Tibial artery (tissue), 4 donors: ENCODE measurements around the gene CACNA2D2.

ENCODE experiments used
- DNase-seq, 2 donors: peaks; one replicate each; pipeline ENCODE4 v3.0.0-alpha.2; 2019
- H3K27ac ChIP-seq, 2 donors: fragments of 200-600 bp; sonication (generic) in 1 of 2; 1 replicate in 1 of 2; 2 replicates in 1 of 2; pipeline ENCODE4 v1.5.1; 2018 to 2019; ENCODE audit warnings: mild to moderate bottlenecking in 1 of 2
- H3K27me3 ChIP-seq, 2 donors: fragments of 200-600 bp; sonication (generic) in 1 of 2; one replicate each; pipeline versions ENCODE4 v1.5.1 to v1.6.0; 2016 to 2019
- H3K36me3 ChIP-seq, 3 donors: fragments of 200-600 bp; sonication (generic) in 2 of 3; one replicate each; pipeline ENCODE4 v1.5.1; 2016 to 2019; ENCODE audit warnings: mild to moderate bottlenecking in 2 of 3
- H3K4me1 ChIP-seq, 4 donors: fragments of 200-600 bp; sonication (generic) in 2 of 4; 1 replicate in 3 of 4; 2 replicates in 1 of 4; pipeline ENCODE4 v1.5.1; 2016 to 2019
- H3K4me3 ChIP-seq, 2 donors: fragments of 200-600 bp; sonication (generic) in 1 of 2; 1 replicate in 1 of 2; 2 replicates in 1 of 2; pipeline ENCODE4 v1.5.1; 2018 to 2019; ENCODE audit warnings: mild to moderate bottlenecking in 2 of 2
- H3K9me3 ChIP-seq, 3 donors: fragments of 200-600 bp; sonication (generic) in 1 of 3; one replicate each; pipeline ENCODE4 v1.5.1; 2016 to 2019
- intact Hi-C: fragments of 100-400 bp; cut with DNase I; formaldehyde crosslinking; loops from one replicate; pipeline ENCODE4 v1.15.0; 2023; ENCODE audit warnings: low total_unique reads
- TF ChIP-seq, protein P1 (sequence below), 2 experiments: fragments of 200-600 bp in 1 of 2; fragments of 450-650 bp in 1 of 2; IDR thresholded peaks; one replicate each; pipeline ENCODE4 v1.5.1; 2017 to 2019; ENCODE audit warnings: antibody characterized with exemption in 2 of 2, mild to moderate bottlenecking in 1 of 2, moderate library complexity in 1 of 2

CACNA2D2 gene

DNA sequence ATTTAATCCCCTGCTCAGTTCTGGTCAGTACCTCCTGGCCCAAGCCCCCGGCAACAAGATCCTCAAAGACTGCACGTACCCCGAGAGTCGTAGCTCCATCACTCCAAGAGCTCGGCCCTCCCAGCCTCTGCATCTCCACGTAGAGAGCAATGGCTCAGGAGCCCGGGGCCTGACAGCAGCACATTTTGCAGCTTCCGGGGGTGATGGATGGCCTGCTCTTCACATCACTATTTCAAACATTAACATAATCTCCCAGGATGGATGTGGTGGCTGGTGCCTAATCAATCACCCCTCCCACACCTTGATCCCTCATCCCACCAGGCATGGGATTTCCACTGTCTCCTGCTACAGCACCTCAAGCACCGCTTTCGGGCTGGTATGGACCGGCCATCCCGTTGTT is 28.1 kb downstream of the CACNA2D2 start:
- peaks cover 0 to 7% (median 0%) of the 10 kb centered on the region in 4 donors for H3K4me1 ChIP-seq
- no peak for DNase-seq
- TF ChIP-seq, protein P1, sequence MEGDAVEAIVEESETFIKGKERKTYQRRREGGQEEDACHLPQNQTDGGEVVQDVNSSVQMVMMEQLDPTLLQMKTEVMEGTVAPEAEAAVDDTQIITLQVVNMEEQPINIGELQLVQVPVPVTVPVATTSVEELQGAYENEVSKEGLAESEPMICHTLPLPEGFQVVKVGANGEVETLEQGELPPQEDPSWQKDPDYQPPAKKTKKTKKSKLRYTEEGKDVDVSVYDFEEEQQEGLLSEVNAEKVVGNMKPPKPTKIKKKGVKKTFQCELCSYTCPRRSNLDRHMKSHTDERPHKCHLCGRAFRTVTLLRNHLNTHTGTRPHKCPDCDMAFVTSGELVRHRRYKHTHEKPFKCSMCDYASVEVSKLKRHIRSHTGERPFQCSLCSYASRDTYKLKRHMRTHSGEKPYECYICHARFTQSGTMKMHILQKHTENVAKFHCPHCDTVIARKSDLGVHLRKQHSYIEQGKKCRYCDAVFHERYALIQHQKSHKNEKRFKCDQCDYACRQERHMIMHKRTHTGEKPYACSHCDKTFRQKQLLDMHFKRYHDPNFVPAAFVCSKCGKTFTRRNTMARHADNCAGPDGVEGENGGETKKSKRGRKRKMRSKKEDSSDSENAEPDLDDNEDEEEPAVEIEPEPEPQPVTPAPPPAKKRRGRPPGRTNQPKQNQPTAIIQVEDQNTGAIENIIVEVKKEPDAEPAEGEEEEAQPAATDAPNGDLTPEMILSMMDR (IDR thresholded peaks at IDR 0.05), result no peak
- H3K9me3 ChIP-seq, result no peaks in the 10 kb centered on the region
- no peaks in the 10 kb centered on the region for H3K36me3 ChIP-seq
- no peaks in the 10 kb centered on the region for H3K27me3 ChIP-seq
- intact Hi-C loops, result no loop called here
- peak overlapping the region in 1 of 2 donors; percentile 43 for H3K27ac ChIP-seq
- H3K4me3 ChIP-seq, result no peak overlapping the region

DNA sequence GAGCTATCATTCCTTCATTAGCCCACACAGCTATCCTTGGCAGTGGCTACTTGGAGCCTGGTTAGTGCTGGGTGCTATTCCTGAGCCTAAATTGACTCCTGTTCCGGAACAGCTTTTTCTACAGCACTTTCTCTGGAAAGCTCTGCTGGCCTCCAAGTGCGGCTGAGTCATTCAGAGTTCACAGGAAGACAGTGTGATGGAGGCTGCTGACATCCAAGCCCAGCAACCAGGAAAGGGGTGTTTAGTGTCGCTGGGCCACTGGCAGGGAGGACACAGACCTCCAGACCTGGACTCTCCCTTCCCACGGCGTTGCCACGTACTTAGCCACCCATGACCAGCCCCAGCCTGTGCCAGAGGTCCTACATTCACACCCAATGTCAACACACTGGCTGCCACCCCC is 28.7 kb downstream of the CACNA2D2 start:
- H3K9me3 ChIP-seq, result no peaks in the 10 kb centered on the region
- intact Hi-C loops, result no loop called here
- peaks cover 0 to 7% (median 0%) of the 10 kb centered on the region in 4 donors for H3K4me1 ChIP-seq
- H3K27me3 ChIP-seq, result no peaks in the 10 kb centered on the region
- H3K4me3 ChIP-seq, result no peak overlapping the region
- DNase-seq, result peak in 1 of 2 donors; percentile 28
- TF ChIP-seq, protein P1 (IDR thresholded peaks at IDR 0.05), result no peak
- no peaks in the 10 kb centered on the region for H3K36me3 ChIP-seq
- H3K27ac ChIP-seq, result peak overlapping the region; percentile 43 to 50

DNA sequence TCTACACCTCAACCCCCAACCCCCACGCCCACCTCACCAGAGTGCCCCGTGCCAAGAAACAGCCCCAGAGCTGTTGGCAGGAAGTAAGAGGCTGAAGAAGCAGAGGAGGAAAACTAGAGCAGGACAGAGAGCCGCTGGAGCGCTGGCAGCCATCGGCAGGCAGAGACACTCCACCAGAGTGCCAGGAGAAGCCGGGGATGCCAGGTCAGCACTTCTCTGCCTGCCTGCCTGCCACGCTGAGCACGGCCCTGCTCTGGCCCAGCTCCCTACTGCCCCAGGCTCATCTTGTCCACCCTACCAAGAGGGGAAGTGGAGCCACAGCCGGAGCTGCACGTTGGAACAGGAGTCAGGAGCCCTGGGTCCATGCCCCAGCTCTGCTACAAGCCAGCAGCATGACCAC is 29.7 kb downstream of the CACNA2D2 start:
- intact Hi-C loops, result no loop called here
- DNase-seq, result no peak
- no peak overlapping the region for H3K4me3 ChIP-seq
- TF ChIP-seq, protein P1 (IDR thresholded peaks at IDR 0.05), result no peak
- no peaks in the 10 kb centered on the region for H3K27me3 ChIP-seq
- H3K9me3 ChIP-seq, result no peaks in the 10 kb centered on the region
- H3K36me3 ChIP-seq, result no peaks in the 10 kb centered on the region
- H3K27ac ChIP-seq, result peak overlapping the region; percentile 43 to 50
- H3K4me1 ChIP-seq, result peaks cover 0 to 7% (median 0%) of the 10 kb centered on the region in 4 donors

DNA sequence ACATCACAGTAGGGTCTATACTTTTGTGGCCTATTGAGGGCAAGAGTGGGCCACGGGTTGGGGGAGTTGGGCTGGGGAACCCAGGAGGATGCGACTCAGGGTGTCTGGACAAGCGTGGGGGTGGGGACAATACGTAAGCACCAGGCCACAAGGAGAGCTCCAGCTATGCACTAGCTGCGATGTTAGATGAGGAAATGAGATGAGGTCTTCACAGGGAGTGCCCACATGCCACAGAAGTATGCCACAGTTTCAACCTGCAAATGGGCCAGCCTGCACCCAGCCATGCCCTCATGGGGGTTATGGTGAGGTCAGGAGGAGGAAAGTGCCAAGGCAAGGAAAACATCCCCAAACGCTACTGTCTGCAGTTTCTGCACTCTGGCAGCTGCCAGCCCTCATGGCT is 30.5 kb downstream of the CACNA2D2 start:
- Histone ChIP-seq H3K9me3 (no peaks in the 10 kb centered on the region), H3K4me1 (peaks cover 0 to 7% (median 0%) of the 10 kb centered on the region in 4 donors), H3K27ac (no peak overlapping the region), H3K36me3 (no peaks in the 10 kb centered on the region), H3K4me3 (no peak overlapping the region), H3K27me3 (no peaks in the 10 kb centered on the region)
- intact Hi-C loops, result no loop called here
- no peak for DNase-seq
- TF ChIP-seq, protein P1 (IDR thresholded peaks at IDR 0.05), result no peak

DNA sequence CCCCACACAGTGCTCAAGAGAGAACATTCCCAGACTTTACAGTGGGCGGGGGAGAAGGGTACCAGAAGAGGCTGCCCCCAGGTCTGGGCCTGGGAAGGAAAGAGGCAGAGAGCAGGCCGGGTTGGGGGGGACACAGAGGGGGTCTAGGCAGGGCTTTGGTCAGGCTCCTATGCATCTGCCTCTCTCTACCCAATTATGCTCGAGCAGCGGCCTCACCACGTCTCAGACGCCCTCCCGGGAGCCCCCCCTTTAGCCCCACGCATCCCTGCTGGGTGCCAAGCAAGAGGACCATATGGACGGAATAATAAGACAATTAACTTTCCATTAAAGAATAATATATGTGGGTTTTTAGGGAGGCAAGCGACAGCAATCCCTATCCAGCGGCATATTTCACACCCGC is 32.8 kb downstream of the CACNA2D2 start:
- DNase-seq, result no peak
- no peaks in the 10 kb centered on the region for H3K36me3 ChIP-seq
- H3K27ac ChIP-seq, result no peak overlapping the region
- TF ChIP-seq, protein P1 (IDR thresholded peaks at IDR 0.05), result no peak
- H3K4me1 ChIP-seq, result peaks cover 0 to 7% (median 0%) of the 10 kb centered on the region in 4 donors
- H3K9me3 ChIP-seq, result no peaks in the 10 kb centered on the region
- intact Hi-C loops, result no loop called here
- H3K4me3 ChIP-seq, result no peak overlapping the region
- no peaks in the 10 kb centered on the region for H3K27me3 ChIP-seq

DNA sequence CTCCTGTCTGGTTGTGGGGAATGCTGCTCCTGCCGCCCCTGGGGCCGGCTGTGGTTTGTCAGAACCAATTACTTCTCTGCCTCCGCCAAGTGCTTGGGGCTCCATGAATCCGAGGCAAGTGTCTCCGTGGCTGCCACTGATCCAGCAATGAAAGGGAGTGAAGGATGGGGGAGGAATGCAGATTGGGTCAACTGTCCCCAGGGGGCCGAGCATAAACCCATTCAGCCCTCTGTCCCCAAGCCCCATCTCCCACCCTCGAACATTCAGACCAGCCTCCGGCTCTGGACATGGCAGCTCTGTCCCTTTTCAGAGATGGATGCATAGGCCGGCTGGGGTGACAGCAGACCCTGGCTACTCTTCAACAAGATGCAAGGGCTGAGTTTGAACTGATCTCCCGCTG is 35.5 kb downstream of the CACNA2D2 start:
- H3K9me3 ChIP-seq, result no peaks in the 10 kb centered on the region
- no peak for DNase-seq
- no peaks in the 10 kb centered on the region for H3K4me1 ChIP-seq
- H3K27ac ChIP-seq, result no peak overlapping the region
- H3K36me3 ChIP-seq, result no peaks in the 10 kb centered on the region
- intact Hi-C loops, result no loop called here
- H3K4me3 ChIP-seq, result no peak overlapping the region
- H3K27me3 ChIP-seq, result no peaks in the 10 kb centered on the region
- TF ChIP-seq, protein P1 (IDR thresholded peaks at IDR 0.05), result no peak
